Breast epithelium (tissue), 4 donors: ENCODE measurements around the gene LAMP2. TPM values are rescaled to one million over a fixed set of nuclear protein-coding genes. Genes with fewer than 3 reads are reported as not detected.

Experiments
- DNase-seq, 2 donors: peaks; one replicate each; pipeline ENCODE4 v3.0.0-alpha.2; 2019; ENCODE audit warnings: low spot score in 2 of 2
- H3K27ac ChIP-seq, 2 donors: fragments of 200-600 bp; sonication (generic) in 1 of 2; one replicate each; pipeline ENCODE4 v1.5.1; 2016 to 2019; ENCODE audit warnings: mild to moderate bottlenecking in 1 of 2
- H3K27me3 ChIP-seq, 2 donors: fragments of 200-600 bp; sonication (generic) in 1 of 2; one replicate each; pipeline versions ENCODE4 v1.5.1 to v1.6.0; 2017 to 2019; ENCODE audit warnings: control low read depth in 1 of 2, mild to moderate bottlenecking in 1 of 2
- H3K36me3 ChIP-seq: fragments of 200-600 bp; one replicate; pipeline ENCODE4 v1.5.1; 2019
- H3K4me1 ChIP-seq, 2 donors: fragments of 200-600 bp; sonication (generic); one replicate each; pipeline ENCODE4 v1.5.1; 2016 to 2019; ENCODE audit warnings: control low read depth in 1 of 2
- H3K4me3 ChIP-seq, 3 donors: fragments of 200-600 bp; sonication (generic); 1 replicate in 2 of 3; 2 replicates in 1 of 3; pipeline ENCODE4 v1.5.1; 2016 to 2019; ENCODE audit warnings: mild to moderate bottlenecking in 3 of 3, moderate library complexity in 2 of 3
- H3K9me3 ChIP-seq, 2 donors: fragments of 200-600 bp; sonication (generic) in 1 of 2; one replicate each; pipeline ENCODE4 v1.5.1; 2016 to 2019; ENCODE audit warnings: control low read depth in 1 of 2
- POLR2A ChIP-seq: fragments of 450-650 bp; IDR thresholded peaks from one replicate; pipeline ENCODE4 v1.6.1; 2016; ENCODE audit warnings: antibody characterized with exemption, mild to moderate bottlenecking, moderate library complexity
- POLR2AphosphoS5 ChIP-seq, 3 donors: sonication (generic); formaldehyde crosslinking; IDR thresholded peaks; one replicate each; pipeline ENCODE4 v1.6.1; 2017; ENCODE audit warnings: antibody characterized with exemption in 3 of 3
- intact Hi-C: fragments of 100-400 bp; cut with DNase I; formaldehyde crosslinking; loops from one replicate; pipeline ENCODE4 v1.15.1; 2023; ENCODE audit warnings: low total_unique reads
- total RNA-seq, 3 donors: library from RNA; depleted of rRNA; stranded (reverse); fragments of >200 nt; gene quantifications; one replicate each; pipeline ENCODE4 v1.1.0, GENCODE V29; 2016
- TF ChIP-seq, protein P1 (sequence below), 3 donors: fragments of 450-650 bp; IDR thresholded peaks; one replicate each; pipeline ENCODE4 v1.5.1; 2016 to 2017; ENCODE audit warnings: antibody characterized with exemption in 3 of 3, mild to moderate bottlenecking in 3 of 3, moderate library complexity in 3 of 3

Gene LAMP2
- total RNA-seq, 3 donors from 2014 or later = 135 to 197 (median 135) TPM

DNA sequence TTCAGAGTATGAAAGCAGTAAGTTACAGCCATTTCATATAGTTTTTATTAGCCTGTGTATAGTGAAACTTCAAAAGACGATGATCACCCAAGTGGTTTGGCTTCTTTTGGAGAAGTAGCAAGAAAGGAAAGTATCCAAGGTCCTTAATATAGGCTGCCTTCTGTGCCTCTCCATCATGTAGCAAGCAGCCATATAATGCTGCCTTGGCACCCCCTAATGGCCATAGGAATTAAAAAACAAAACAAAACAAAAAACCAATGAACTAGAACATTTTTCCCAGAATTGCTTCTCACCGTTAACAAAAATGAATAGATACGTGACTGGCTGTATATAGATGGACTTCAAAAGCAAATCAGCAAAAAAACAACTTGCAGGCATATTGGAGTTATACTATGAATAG is 18.9 kb downstream of the LAMP2 start:
- H3K27me3 ChIP-seq = peaks cover 0 to 4% of the 10 kb centered on the region in 2 donors
- H3K27ac ChIP-seq = no peak overlapping the region
- H3K4me1 ChIP-seq = no peaks in the 10 kb centered on the region
- no peak overlapping the region for H3K4me3 ChIP-seq
- H3K36me3 ChIP-seq = no peaks in the 10 kb centered on the region
- intact Hi-C loops = no loop called here
- no peak for DNase-seq
- TF ChIP-seq, protein P1, sequence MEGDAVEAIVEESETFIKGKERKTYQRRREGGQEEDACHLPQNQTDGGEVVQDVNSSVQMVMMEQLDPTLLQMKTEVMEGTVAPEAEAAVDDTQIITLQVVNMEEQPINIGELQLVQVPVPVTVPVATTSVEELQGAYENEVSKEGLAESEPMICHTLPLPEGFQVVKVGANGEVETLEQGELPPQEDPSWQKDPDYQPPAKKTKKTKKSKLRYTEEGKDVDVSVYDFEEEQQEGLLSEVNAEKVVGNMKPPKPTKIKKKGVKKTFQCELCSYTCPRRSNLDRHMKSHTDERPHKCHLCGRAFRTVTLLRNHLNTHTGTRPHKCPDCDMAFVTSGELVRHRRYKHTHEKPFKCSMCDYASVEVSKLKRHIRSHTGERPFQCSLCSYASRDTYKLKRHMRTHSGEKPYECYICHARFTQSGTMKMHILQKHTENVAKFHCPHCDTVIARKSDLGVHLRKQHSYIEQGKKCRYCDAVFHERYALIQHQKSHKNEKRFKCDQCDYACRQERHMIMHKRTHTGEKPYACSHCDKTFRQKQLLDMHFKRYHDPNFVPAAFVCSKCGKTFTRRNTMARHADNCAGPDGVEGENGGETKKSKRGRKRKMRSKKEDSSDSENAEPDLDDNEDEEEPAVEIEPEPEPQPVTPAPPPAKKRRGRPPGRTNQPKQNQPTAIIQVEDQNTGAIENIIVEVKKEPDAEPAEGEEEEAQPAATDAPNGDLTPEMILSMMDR (IDR thresholded peaks at IDR 0.05) = no peak
- TF ChIP-seq POLR2AphosphoS5 (IDR thresholded peaks at IDR 0.05) (no peak), POLR2A (no peak)
- no peaks in the 10 kb centered on the region for H3K9me3 ChIP-seq

DNA sequence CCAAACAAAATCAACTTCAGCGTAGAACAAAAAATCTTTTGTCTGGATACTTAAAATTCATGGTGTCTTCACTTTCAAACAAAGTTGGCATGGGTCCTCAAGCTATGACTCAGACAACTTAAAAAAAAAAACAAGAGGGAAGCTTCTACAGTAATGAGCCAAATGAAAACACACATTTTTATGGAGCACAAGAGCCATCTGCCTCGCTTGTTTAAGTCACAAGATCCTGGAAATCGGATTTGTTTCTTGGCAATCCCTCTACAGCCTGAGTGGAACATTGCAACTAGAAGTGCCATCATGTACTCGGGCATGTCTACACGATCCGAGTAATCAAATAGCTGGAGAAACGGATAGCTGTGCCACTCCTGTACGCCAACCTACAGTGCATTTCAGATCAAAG is 22.6 kb downstream of the LAMP2 start:
- TF ChIP-seq POLR2A (no peak), POLR2AphosphoS5 (IDR thresholded peaks at IDR 0.05) (no peak)
- TF ChIP-seq, protein P1 (IDR thresholded peaks at IDR 0.05) = no peak

DNA sequence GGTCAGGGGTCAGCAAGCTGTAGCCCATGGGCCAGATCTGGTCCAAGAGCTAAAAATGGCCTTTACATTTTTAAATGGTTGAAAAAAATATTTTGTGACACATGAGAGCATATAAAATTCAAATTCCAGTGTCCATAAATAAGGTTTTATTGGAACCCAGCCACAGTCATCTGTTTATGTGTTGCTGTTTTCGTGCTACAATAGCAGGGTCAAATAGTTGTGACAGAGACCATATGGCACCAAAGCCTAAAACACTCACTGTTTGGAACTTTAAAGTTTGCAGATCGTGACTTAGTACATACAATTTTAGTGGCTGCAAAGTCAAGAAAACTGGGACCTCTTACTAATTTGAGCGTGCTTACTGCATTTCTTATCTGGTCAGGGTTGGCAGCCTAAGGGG is 29.2 kb downstream of the LAMP2 start:
- TF ChIP-seq POLR2A (no peak), POLR2AphosphoS5 (IDR thresholded peaks at IDR 0.05) (no peak)
- TF ChIP-seq, protein P1 (IDR thresholded peaks at IDR 0.05) = no peak
- Histone ChIP-seq H3K9me3 (no peaks in the 10 kb centered on the region), H3K4me1 (no peaks in the 10 kb centered on the region), H3K27me3 (no peaks in the 10 kb centered on the region), H3K4me3 (no peak overlapping the region), H3K36me3 (no peaks in the 10 kb centered on the region), H3K27ac (no peak overlapping the region)
- intact Hi-C loops = no loop called here
- no peak for DNase-seq

More for the DNA sequence above, 22.6 kb downstream of the LAMP2 start:
- H3K27ac ChIP-seq = peak overlapping the region in 1 of 2 donors; percentile 54
- peaks cover 0 to 4% of the 10 kb centered on the region in 2 donors for H3K27me3 ChIP-seq
- no peak for DNase-seq
- H3K4me3 ChIP-seq = no peak overlapping the region
- H3K36me3 ChIP-seq = no peaks in the 10 kb centered on the region
- no peaks in the 10 kb centered on the region for H3K4me1 ChIP-seq
- no peaks in the 10 kb centered on the region for H3K9me3 ChIP-seq
- intact Hi-C loops = no loop called here

DNA sequence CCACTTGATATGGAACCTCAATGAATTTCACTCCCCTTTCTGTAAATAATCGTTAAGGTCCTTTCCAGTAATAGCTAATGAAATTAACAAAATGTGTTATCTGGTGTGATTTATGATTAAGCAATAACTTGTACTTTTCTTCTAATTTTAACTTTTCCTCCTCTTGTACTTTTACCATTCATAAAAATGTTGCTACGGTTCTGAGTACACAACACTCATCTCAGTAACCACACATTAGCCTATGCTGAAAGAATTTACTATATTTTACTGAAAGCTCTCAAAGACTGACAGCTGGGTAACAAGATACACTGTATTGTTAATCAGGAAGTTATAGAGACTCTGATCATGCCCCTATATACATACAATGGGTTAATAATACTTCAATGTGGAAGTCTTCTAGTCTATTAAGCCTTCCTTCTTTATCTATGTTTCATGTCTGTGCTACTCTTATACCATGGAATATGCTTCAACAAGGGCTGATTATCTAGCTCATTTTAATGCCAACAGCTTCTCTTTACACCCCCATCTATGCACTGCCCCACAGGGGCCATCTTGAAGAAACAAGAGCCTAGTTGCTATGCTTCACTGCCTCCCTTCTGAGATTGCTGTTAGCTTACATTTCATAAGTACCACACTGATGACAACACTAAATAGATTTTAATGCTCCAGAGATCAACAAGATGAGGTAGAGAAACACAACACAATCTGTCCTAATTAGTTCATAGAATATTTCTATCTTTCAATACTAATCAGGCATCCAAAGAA is 39.1 kb downstream of the LAMP2 start:
- Histone ChIP-seq H3K4me3 (no peak overlapping the region), H3K9me3 (no peaks in the 10 kb centered on the region), H3K27me3 (no peaks in the 10 kb centered on the region), H3K36me3 (no peaks in the 10 kb centered on the region), H3K27ac (no peak overlapping the region), H3K4me1 (no peaks in the 10 kb centered on the region)
- TF ChIP-seq POLR2A (no peak), POLR2AphosphoS5 (IDR thresholded peaks at IDR 0.05) (no peak)
- TF ChIP-seq, protein P1 (IDR thresholded peaks at IDR 0.05) = no peak
- no peak for DNase-seq
- intact Hi-C loops = no loop called here

DNA sequence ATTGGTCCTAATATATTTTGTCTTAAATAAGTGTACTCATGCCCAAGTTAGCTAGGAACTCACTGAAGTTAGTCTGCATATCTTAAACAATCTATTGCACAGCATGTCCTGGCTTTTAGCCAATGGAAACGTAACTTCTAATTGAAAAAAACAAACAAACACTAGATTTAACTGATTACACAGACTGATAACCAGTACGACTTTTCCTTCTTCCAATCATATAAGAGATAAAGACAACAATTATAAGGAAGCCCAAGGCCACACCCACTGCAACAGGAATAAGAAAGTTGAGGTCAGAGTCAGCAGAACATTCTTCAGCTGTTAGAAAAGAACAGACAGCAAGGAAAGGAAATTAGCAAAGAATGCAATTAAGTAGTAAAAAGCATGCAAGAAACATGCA is 40.8 kb downstream of the LAMP2 start:
- Histone ChIP-seq H3K36me3 (no peaks in the 10 kb centered on the region), H3K9me3 (no peaks in the 10 kb centered on the region), H3K27ac (no peak overlapping the region), H3K4me3 (no peak overlapping the region), H3K27me3 (no peaks in the 10 kb centered on the region), H3K4me1 (no peaks in the 10 kb centered on the region)
- intact Hi-C loops = no loop called here
- no peak for DNase-seq
- TF ChIP-seq POLR2AphosphoS5 (IDR thresholded peaks at IDR 0.05) = no peak
- TF ChIP-seq, protein P1 (IDR thresholded peaks at IDR 0.05) = no peak
- no peak for TF ChIP-seq POLR2A
